ENCODE results near the gene SHOX.
"Not testable (repeated sequence)": the region's sequence is repeated elsewhere in the genome, so short reads cannot be mapped to it uniquely, and the experiment has no call there.

SHOX gene

DNA sequence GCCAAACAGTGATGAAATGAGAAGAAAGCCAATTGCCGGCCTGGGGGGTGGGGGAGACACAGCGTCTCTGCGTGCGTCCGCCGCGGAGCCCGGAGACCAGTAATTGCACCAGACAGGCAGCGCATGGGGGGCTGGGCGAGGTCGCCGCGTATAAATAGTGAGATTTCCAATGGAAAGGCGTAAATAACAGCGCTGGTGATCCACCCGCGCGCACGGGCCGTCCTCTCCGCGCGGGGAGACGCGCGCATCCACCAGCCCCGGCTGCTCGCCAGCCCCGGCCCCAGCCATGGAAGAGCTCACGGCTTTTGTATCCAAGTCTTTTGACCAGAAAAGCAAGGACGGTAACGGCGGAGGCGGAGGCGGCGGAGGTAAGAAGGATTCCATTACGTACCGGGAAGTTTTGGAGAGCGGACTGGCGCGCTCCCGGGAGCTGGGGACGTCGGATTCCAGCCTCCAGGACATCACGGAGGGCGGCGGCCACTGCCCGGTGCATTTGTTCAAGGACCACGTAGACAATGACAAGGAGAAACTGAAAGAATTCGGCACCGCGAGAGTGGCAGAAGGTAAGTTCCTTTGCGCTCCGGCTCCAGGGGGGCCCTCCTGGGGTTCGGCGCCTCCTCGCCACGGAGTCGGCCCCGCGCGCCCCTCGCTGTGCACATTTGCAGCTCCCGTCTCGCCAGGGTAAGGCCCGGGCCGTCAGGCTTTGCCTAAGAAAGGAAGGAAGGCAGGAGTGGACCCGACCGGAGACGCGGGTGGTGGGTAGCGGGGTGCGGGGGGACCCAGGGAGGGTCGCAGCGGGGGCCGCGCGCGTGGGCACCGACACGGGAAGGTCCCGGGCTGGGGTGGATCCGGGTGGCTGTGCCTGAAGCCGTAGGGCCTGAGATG, at the start of gene SHOX:
TSS of gene SHOX (plus strand) at position 180 of the 885 bp plus-strand sequence. CDS start at position 287, 107 bp downstream.
- no peak for DNase-seq (ENCODE audit: low read depth in 3 of 3)

DNA sequence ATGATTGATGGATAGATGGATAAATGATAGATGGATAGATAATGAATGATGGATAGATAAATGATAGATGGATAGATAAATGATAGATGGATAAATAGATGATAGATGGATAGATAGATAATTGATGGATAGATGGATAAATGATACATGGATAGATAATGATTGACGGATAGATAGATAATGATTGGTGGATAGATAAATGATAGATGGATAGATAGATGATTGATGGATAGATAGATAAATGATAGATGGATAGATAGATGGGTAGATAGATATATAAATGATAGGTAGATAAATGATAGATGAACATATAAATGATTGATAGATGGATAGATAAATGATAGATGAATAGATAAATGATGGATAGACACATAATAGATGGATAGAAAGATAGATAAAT, 49.5 kb upstream of the SHOX start:
- no peak for DNase-seq (ENCODE audit: low read depth in 3 of 3)

DNA sequence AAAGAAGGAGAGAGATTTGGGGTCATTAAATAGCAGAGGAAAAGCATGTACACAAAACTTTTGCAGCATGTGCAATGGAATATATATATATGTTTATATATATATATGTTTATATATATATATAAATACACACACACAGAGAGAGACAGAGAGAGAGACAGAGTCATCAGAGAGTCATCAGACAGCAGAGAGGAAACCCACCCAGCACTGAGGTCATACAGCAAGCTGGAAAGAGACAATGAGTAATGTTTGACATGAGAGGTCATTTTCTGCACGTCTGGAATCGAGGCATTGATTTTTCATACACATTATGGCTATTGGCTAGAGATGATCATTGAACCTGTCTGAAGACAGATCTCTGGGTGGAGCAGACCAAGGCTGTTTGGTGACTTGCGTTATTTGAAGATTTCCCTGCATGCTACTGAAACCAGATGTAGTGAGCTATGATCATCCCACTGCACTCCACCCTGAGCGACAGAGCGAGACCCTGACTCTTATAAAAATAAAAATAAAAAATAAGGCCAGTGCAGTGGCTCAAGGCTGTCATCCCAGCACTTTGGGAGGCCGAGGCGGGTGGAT, 48.8 kb upstream of the SHOX start:
- no peak for DNase-seq (ENCODE audit: low read depth in 3 of 3)

DNA sequence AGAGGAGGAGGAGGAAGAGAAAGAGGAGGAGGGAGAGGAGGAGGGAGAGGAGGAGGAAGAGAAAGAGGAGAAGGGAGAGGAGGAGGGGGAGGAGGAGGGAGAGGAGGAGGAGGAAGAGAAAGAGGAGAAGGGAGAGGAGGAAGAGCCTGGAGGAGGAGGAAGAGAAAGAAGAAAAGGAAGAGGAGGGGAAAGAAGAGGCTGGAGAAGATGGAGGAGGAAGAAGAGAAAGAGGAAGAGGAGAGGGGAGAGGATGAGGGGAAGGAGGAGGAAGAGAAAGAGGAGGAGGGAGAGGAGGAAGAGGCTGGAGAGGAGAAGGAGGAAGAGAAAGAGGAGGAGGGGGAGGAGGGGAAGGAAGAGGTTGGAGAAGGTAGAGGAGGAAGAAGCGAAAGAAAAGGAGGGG, 46.0 kb upstream of the SHOX start:
- DNase-seq (ENCODE audit: low read depth in 3 of 3) = no peak

DNA sequence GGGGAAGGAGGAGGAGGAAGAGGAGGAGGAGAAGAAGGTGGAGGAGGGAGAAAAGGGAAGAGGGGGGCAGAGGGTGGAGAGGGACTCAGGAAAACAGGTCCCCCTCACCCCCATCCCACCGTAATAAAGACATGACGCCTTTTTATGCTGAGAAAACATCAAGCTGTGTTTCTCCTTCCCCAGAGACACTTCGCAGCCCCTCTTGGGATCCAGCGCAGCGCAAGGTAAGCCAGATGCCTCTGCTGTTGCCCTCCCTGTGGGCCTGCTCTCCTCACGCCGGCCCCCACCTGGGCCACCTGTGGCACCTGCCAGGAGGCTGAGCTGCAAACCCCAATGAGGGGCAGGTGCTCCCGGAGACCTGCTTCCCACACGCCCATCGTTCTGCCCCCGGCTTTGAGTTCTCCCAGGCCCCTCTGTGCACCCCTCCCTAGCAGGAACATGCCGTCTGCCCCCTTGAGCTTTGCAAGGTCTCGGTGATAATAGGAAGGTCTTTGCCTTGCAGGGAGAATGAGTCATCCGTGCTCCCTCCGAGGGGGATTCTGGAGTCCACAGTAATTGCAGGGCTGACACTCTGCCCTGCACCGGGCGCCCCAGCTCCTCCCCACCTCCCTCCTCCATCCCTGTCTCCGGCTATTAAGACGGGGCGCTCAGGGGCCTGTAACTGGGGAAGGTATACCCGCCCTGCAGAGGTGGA, 45.3 kb upstream of the SHOX start:
- no peak for DNase-seq (ENCODE audit: low read depth in 3 of 3)

DNA sequence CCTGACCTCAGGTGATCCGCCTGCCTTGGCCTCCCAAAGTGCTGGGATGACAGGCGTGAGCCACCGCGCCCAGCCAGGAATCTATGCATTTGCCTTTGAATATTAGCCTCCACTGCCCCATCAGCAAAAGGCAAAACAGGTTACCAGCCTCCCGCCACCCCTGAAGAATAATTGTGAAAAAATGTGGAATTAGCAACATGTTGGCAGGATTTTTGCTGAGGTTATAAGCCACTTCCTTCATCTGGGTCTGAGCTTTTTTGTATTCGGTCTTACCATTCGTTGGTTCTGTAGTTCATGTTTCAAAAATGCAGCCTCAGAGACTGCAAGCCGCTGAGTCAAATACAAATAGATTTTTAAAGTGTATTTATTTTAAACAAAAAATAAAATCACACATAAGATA, 44.2 kb upstream of the SHOX start:
- DNase-seq (ENCODE audit: low read depth in 3 of 3) = no peak

DNA sequence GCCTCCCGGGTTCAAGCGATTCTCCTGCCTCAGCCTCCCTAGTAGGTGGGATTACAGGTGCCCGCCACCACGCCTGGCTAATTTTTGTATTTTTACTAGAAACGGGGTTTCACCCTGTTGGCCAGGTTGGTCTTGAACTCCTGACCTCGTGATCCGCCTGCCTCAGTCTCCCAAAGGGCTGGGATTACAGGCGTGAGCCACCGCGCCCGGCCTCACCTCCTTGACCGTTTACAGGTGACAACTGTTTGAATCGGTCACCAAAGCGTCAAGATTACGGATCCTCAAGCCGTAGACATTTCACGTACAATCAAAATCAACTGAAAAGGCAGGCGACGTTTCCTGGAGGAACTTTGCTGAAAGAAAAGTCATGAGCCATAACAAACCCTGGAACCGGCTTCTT, 41.3 kb upstream of the SHOX start:
- not testable (repeated sequence) for DNase-seq (ENCODE audit: low read depth in 3 of 3)

DNA sequence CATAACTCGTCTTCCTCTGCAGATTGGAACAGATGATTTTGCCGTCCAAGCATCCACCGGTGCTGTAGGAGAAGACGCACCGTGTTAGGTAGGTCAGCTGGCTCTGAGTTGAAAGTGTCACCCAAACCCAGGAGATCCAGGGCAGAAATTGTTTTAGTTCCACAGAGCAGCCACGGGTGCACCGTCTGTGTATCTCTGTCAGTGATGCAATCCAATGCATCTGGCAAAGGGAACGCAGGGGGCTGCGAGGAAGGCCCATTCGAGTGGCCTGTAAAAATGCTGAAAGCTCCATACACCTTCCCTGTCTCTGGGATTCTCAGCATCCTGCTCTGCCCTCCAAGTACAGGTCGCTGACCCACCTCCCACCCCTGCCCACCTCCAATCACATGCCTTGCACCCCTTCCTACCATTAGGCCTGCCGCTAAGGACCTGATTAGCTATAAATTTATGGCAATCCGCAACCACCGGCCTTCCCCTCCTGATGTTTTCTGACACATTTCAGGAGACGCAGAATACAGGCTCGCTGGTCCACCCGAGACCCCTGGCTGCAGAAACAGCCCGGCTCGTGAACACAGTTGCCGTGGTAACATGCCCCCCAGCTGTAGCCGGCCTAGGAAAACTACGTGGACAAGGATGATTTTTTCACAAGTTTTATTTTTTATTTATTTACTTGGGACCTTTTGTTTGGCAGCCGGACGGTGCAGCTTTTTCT, 39.7 kb upstream of the SHOX start:
- DNase-seq (ENCODE audit: low read depth in 3 of 3) = no peak

DNA sequence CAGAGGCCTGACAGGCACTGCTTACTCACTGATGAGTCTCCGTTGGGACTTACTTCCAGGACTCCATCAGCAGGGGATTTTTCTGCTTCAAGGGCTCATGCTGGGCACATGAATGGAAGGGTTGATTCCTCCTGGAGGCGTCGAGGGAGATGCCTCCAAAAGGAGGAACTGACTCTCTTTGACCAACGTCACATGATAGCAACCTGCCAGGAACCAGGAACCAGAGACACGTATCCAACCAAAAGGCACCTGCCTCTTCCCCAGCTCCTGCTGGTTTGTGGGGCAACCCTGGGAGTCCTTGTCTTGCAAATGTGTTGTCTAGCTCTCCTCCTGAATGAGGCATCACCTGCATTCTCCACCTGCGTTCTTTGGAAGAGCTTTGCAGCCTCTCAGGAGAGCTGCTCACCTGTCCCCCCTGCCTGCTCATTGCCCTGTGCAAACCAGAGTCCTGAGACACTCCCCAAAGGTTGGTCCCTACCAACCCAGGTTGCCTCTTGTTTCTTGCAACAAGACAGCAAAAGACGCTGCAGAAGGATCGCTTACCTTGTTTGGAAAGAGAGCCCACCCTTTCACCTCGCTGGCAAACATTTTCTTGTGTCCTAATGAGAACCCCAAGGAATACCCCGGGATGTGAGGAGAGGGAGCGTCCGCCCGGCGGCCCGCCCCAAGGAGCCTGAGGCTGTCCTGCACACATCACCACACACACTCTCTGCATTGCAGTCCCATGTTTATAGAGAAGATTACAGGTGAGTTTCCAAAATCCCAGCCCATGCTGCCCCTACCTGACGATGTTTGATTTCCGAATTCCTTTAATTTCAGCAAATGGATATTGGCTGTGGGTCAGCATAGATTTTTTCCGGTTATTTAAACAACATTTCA, 30.5 kb upstream of the SHOX start:
- DNase-seq (ENCODE audit: low read depth in 3 of 3) = no peak

DNA sequence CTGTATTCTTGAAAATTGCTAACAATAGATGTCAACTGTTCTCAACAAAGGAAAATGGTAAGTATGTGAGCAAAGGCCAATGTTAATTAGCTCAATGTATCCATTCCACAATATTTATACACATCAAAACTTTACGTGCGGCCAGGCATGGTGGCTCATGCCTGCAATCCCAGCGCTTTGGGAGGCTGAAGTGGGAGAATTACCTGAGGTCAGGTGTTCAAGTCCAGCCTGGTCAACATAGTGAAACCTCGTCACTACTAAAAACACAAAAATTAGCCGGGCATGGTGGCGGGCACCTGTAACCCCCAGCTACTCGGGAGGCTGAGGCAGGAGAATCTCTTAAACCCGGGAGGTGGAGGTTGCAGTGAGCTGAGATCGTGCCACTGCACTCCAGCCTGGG, 27.6 kb upstream of the SHOX start:
- not testable (repeated sequence) for DNase-seq (ENCODE audit: low read depth in 3 of 3)

DNA sequence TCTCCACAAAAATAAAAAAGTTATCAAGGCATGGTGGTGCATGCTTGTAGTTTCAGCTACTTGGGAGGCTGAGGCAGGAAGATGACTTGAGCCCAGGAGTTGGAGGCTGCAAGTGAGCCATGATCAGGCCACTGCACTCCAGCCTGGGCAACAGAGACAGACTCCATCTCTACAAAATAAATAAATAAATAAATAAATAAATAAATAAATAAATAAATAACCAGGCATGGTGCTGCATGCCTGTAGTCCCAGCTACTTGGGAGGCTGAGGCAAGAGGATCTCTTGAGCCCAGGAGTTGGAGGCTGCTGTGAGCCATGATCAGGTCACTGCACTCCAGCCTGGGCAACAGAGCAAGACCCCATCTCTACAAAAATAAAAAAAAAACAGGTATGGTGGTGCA, 26.0 kb upstream of the SHOX start:
- not testable (repeated sequence) for DNase-seq (ENCODE audit: low read depth in 3 of 3)

DNA sequence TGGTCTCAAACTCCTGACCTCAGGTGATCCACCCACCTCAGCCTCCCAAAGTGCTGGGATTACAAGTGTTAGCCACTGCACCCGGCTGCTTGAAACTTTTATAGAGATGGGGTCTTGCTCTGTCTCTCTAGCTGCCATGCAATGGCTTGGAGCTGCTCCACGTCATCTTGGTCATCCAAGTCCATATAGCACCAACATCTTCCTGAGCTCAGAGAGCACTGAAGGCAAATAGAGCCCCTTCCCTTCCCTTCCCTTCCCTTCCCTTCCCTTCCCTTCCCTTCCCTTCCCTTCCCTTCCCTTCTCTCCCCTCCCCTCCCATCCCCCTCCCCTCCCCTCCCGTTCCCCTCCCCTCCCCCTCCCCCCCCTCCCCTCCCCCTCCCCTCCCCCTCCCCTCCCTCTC, 22.5 kb upstream of the SHOX start:
- not testable (repeated sequence) for DNase-seq (ENCODE audit: low read depth in 3 of 3)

DNA sequence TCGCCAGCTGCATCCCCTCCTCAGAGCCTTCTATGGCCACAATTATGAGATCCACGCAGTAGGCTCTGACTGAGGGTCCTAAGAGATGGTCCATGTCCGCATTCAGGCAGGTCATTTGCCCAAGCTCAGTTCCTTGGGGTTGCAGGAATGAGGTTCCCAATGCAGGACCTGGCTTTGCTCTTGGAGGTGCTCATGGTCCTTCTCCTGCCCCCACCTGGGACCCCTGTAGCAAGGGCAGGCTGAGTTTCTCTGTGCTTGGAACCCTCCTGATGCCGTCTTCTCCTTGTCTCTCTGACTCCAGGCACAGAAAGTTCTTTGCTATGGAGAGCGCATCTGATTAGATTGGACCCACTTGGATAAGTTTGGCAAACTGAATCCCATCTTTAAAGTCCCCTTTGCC, 16.5 kb upstream of the SHOX start:
- no peak for DNase-seq (ENCODE audit: low read depth in 3 of 3)

DNA sequence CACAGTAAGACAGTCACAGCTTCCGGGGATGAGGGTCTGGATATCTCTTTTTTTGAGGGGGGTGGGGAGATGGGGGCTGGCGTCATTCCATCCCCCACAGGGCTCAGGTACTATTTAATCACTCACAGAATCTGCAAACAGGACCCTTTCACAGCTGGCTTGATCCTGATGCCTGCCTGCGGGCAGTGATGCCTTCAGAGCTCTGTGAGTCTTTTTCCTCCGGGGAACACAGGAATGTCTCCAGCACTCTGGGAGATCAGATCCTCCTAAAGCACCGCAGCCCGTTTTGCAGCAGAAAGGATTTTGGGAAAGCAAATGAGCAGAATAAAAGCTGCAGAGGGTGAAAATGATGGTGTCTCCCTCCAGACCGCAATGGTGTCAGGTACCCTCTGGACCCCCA, 13.2 kb upstream of the SHOX start:
- DNase-seq (ENCODE audit: low read depth in 3 of 3) = no peak

DNA sequence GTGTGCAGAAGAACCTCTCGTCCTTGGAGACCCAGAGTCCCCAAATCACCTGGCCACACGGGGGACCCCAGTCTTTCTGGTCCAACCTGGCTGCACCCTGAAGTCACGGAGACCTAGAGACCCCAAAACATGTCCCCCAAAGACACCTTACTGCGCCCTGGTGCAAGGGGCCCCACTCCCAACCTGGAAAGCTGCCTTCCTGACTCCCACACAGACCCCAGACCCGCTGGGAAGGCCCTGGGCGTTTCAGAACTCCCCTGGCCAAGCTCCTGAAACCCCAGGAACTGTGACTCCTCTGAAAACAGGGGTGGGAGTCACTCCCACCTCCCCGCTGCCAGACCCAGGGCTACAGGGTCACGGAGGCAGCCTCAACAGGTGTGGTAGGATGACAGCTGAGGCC, 12.7 kb upstream of the SHOX start:
- DNase-seq (ENCODE audit: low read depth in 3 of 3) = no peak

DNA sequence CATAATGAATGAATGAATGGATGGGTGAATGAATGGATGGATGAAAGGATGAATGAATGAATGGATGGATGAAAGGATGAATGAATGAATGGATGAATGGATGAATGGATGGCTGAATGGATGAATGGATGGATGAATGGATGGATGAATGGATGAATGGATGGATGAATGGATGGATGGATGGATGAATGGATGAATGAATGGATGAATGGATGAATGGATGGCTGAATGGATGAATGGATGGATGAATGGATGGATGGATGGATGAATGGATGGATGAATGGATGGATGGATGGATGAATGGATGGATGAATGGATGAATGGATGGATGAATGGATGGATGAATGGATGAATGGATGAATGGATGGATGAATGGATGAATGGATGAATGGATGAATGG, 12.3 kb upstream of the SHOX start:
- not testable (repeated sequence) for DNase-seq (ENCODE audit: low read depth in 3 of 3)

DNA sequence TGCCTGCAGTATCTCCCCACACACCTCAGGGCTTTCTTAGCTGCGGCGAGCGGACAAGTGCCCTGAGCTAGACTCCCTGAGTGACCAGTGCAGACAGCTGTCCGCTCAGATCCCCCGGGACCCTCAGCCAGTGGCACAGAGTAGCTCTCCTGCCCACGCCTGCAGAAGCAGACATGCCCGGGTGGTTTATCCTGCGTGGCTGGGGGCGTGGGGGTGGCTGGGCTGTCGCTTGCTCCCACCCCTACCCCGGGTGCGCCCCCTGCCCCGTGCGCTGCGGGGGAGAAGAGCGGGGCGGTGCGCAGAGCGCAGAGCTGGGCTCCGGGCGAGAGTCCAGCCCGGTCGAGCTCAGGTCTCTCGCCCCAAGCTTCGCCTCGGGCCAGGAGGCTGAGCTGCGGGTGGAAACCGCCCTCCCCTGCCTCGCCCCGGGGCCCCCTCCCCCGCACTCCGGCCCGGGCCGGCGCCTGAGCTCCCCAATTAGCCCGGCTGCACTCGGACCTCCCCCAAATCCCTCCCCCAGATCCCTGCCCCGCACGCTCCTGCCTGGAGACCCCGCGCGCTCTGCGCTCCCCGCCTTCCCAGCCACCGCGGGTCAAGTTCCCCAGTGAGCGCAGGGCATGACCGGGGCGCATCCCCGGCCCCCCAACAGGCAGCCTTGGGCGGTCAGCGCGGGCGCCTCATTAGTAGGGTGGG, 11.7 kb upstream of the SHOX start:
- no peak for DNase-seq (ENCODE audit: low read depth in 3 of 3)

DNA sequence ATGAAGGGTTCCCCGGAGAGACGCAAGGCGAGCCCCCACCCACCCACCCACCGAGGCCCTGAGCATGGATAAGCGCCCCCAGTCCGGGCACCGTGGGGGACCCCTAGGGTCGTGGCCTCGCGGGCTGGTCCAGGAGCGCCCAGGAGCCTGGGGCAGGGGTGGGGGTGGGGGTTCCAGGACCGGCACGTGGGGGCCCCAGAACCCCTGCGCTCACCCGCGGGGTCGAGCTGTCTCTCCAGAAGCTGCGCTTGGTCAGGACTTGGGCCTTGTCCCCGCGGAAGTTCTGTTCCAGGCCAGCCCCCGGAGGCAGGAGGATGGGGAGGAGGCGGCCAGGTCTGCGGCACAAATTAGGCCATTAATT, 11.2 kb upstream of the SHOX start:
- no peak for DNase-seq (ENCODE audit: low read depth in 3 of 3)

DNA sequence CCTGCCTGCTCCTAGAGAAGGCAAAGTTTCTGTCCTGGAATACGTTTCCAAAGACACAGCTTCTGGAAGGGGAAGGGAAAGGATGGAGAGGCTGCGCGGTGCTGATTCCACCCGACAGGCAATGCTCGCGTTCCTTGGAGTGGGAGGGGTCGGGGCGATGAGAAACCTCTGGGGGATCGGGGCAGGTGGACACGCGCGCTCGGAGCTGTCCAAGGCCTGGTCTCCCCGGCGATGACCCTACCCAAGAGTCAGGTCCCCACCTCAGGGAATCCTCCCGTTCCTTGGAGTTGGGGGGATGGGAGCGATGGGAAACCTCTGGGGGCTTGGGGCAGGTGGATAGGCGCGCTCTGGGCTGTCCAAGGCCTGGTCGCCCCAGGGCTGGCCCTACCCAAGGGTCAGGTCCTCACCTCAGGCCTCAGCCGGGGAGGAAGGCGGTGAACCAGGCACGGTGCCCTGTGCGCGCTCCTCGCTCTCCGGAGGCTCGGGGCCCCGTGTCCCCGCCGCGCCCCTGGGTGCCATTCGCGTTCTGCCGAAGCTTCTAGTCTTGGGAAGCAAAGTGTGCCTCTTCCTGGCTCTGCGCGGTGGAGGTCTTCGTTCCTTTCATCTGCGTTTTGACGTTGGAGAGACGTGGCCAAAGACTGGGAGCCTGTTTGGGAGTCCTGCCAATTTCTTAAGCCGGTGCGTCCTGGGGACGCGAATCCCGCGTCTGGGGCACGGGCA, 10.6 kb upstream of the SHOX start:
- DNase-seq (ENCODE audit: low read depth in 3 of 3) = no peak
